GM12878 (cell line): ENCODE measurements around the gene SEL1L. TPM values are rescaled to one million over a fixed set of nuclear protein-coding genes. Genes with fewer than 3 reads are reported as not detected.
A peak's percentile ranks its signal among the peaks of the same experiment; 100 is the strongest.

Source experiments
- ATAC-seq: fragments of 200-7000 bp; cut with Tn5 transposase; 3 replicates; pipeline ENCODE4 v1.9.1; 2020; ENCODE audit warnings: mild to moderate bottlenecking, moderate library complexity
- BruUV-seq: library from RNA; stranded (reverse); fragments of 400-500 nt; replicated peaks from 2 replicates; lab custom pipeline; 2021; lab: Mats Ljungman, UMichigan
- CTCF ChIA-PET: fragments of 300-600 bp; sonication (Branson Sonifier 250); formaldehyde crosslinking; extraction: SDS; loops from one replicate; lab custom pipeline; 2021; ENCODE audit warnings: inconsistent platforms; lab: Yijun Ruan, JAX
- POLR2A ChIA-PET: fragments of 350-600 bp; formaldehyde crosslinking; extraction: SDS; loops from one replicate; lab custom pipeline; 2021; ENCODE audit warnings: inconsistent platforms; lab: Charles Lee
- RAD21 ChIA-PET: fragments of 300-600 bp; sonication (Branson Sonifier 250); formaldehyde crosslinking; loops from one replicate; lab custom pipeline; 2023; ENCODE audit warnings: antibody characterized with exemption; ENCODE audit not compliant: unreplicated experiment; lab: Charles Lee
- SMC1A ChIA-PET: fragments of 300-600 bp; sonication (Branson Sonifier 250); formaldehyde crosslinking; loops from one replicate; lab custom pipeline; 2023; ENCODE audit not compliant: unreplicated experiment, uncharacterized antibody; lab: Charles Lee
- DNase-seq: peaks from one replicate; pipeline ENCODE4 v3.0.0-alpha.2; 2011; ENCODE audit warnings: low read depth, low spot score
- FAIRE-seq: peaks from 3 replicates; lab custom pipeline; 2011; peaks lifted over from hg19 to GRCh38; lab: Jason Lieb, UNC
- H2AFZ ChIP-seq: 2 replicates; pipeline ENCODE4 v1.6.0; 2011; ENCODE audit warnings: low read depth, low read length, control low read depth; ENCODE audit not compliant: control insufficient read depth
- H3K27ac ChIP-seq: 2 replicates; pipeline ENCODE4 v1.5.1; 2011; ENCODE audit warnings: control low read depth; ENCODE audit not compliant: control insufficient read depth, insufficient read depth
- H3K27me3 ChIP-seq, 2 experiments: replicated peaks in 1 of 2; 2 replicates each; pipeline versions ENCODE4 v1.6.0 to v1.6.1; 2011; ENCODE audit warnings: low read length in 1 of 2; ENCODE audit not compliant: control insufficient read depth in 2 of 2, insufficient read depth in 2 of 2
- H3K36me3 ChIP-seq, 2 experiments: 2 replicates each; pipeline ENCODE4 v1.5.1; 2011; ENCODE audit warnings: low read length in 1 of 2; ENCODE audit not compliant: control insufficient read depth in 2 of 2, insufficient read depth in 2 of 2
- H3K4me1 ChIP-seq: 2 replicates; pipeline ENCODE4 v1.6.1; 2011; ENCODE audit warnings: mild to moderate bottlenecking, low read length, moderate library complexity, mixed read lengths; ENCODE audit not compliant: control insufficient read depth, insufficient read depth
- H3K4me2 ChIP-seq: 2 replicates; pipeline ENCODE4 v1.6.0; 2011; ENCODE audit warnings: control low read depth; ENCODE audit not compliant: control insufficient read depth, insufficient read depth
- H3K4me3 ChIP-seq: fragments of 200-600 bp; sonication (generic); 2 replicates; pipeline ENCODE4 v1.5.1; 2016
- H3K79me2 ChIP-seq: 2 replicates; pipeline ENCODE4 v1.6.0; 2011; ENCODE audit warnings: low read length; ENCODE audit not compliant: control insufficient read depth, insufficient read depth
- H3K9ac ChIP-seq: 2 replicates; pipeline ENCODE4 v1.8.0; 2011; ENCODE audit warnings: low read length, control low read depth, mixed read lengths; ENCODE audit not compliant: control insufficient read depth, insufficient read depth
- H3K9me3 ChIP-seq: replicated peaks from 3 replicates; pipeline ENCODE4 v1.5.1; 2011; ENCODE audit warnings: mild to moderate bottlenecking, low read length; ENCODE audit not compliant: control insufficient read depth, insufficient read depth
- H4K20me1 ChIP-seq: 2 replicates; pipeline ENCODE4 v1.6.0; 2011; ENCODE audit not compliant: control insufficient read depth, insufficient read depth
- REST ChIP-seq: IDR thresholded peaks from 2 replicates; pipeline ENCODE4 v1.6.1; 2012; ENCODE audit warnings: mild to moderate bottlenecking, low read depth, low read length
- SUZ12 ChIP-seq: fragments of 200-600 bp; sonication (generic); IDR thresholded peaks from one replicate; pipeline ENCODE4 v1.6.1; 2018; ENCODE audit warnings: antibody characterized with exemption, mild to moderate bottlenecking; ENCODE audit not compliant: unreplicated experiment
- TCF3 ChIP-seq: IDR thresholded peaks from 2 replicates; pipeline ENCODE4 v1.6.1; 2012; ENCODE audit warnings: low read depth, mild to moderate bottlenecking, low read length, borderline replicate concordance; ENCODE audit not compliant: insufficient read depth
- WGBS: methylation state at CpG from one replicate; pipeline ENCODE4 v1.1.6; 2016; ENCODE audit warnings: low lambda C conversion rate; ENCODE audit not compliant: insufficient replicate concordance, insufficient coverage; ENCODE audit errors: missing lambda C conversion rate; 5-methylcytosine and 5-hydroxymethylcytosine counted together
- in situ Hi-C: fragments of 300-500 bp; cut with MboI; formaldehyde crosslinking; loops from 9 replicates; pipeline ENCODE4 v1.14.3; 2018; ENCODE audit warnings: mixed read lengths
- intact Hi-C: fragments of 100-400 bp; cut with micrococcal nuclease; formaldehyde crosslinking; loops from one replicate; pipeline ENCODE4 v1.14.2; 2022; ENCODE audit not compliant: unreplicated experiment
- polyA plus RNA-seq, 11 experiments: library from polyadenylated mRNA; depleted of rRNA in 4 of 11; unstranded in 6 of 11; stranded (reverse) in 5 of 11; fragments of >200 nt; fragmentation: Nextera tagmentation in 4 of 11; fragmentation: Illumina TruSeq in 1 of 11; extraction: Ambion mirVana in 4 of 11; extraction: Trizol in 1 of 11; gene quantifications; 1 replicate in 1 of 11; 2 replicates in 10 of 11; pipeline versions ENCODE4 v1.2.1 to v1.2.3, GENCODE V29; 2011 to 2016; ENCODE audit warnings: inconsistent platforms in 2 of 11, missing spikeins in 2 of 11, low read depth in 1 of 11
- total RNA-seq, 4 experiments: library from RNA; depleted of rRNA in 3 of 4; stranded (reverse); fragments of >200 nt in 3 of 4; fragmentation: Illumina TruSeq in 1 of 4; extraction: Trizol in 1 of 4; gene quantifications; 2 replicates each; pipeline versions ENCODE4 v1.2.1 to v1.2.3, GENCODE V29; 2013 to 2021

The SEL1L gene
- total and polyA plus RNA-seq, 10 of the 15 experiments (the other 5 are each of a cell fraction or from before 2014, with no cell fraction given), result 13.4 to 57.2 (median 31.7) TPM

DNA sequence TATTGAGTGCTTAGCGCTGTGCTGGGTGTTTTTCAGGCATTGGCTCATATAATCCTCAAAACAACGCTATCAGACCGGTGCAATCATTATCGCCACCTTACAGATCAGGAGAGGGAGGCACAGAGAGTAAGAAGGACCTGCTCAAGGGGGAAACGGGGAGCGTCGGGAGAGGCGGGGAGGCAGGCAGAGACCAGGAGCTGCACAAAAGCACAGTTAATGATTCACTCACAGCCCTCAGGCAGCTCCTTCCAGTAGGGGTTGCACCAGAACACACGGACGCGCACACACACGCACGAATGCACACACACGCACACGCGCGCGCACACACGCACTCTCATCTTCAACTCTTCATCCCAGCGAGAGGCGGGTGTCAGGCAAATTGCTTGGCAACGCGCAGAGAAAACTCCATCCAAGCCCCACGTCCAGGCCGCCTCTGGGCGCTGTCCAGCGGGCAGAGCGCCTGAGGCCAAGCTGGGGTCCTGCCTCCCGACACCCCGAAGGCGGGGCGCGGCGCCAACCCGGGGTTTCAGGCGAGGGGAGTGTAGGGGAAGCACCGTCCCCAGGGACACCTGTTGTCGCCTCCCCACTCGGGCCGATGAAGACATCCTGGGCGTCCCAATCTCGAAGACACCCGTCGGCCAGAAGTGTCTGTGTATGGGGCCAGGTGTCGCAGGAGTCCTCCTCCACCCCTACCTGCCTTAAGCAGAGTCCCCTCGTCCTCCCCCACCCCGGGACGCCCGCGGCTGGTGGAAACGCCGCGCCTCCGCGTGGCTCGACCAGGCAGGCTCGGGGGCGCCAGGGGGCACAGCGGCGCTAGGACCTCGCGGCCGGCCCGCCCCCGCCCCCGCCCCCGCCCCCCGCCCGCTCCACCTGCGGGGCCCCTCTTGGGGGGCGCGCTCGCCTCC lies 98.0 kb downstream of the SEL1L start (continued):
- TF ChIP-seq REST, result peak; percentile 72

DNA sequence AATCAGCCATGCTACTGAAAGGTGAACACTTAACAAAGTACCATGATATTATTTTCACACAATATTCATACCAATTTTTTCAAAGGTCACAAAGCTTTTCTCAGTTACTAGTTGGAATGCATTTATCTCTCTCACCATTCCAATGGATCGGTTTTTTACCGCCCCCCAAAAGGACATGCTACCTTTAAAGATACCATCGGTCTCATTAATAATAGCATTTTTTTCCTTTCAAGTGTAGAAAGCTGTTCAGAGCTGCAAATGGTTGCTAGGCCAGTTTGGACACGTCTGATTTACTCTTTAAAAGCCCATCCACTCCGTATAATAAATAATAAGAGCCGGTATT lies 98.6 kb downstream of the SEL1L start:
- RAD21 ChIA-PET, result no interaction called here
- no peak for TF ChIP-seq TCF3
- peak; percentile 67 for TF ChIP-seq SUZ12
- no peak for DNase-seq
- no peaks in the 10 kb centered on the region for H3K9me3 ChIP-seq
- in situ Hi-C loops, result no loop called here
- H3K79me2 ChIP-seq, result no peaks in the 10 kb centered on the region
- H3K27me3 ChIP-seq, result peaks cover 12 to 22% of the 10 kb centered on the region in 2 experiments
- POLR2A ChIA-PET, result no interaction called here
- H3K27ac ChIP-seq, result no peak overlapping the region
- no peak overlapping the region for H3K4me3 ChIP-seq
- H2AFZ ChIP-seq, result no peak overlapping the region
- H3K36me3 ChIP-seq, result no peaks in the 10 kb centered on the region
- no peak overlapping the region for H3K4me2 ChIP-seq
- H3K9ac ChIP-seq, result no peak overlapping the region
- H4K20me1 ChIP-seq, result no peaks in the 10 kb centered on the region
- no peak for FAIRE-seq
- intact Hi-C loops, result no loop called here
- SMC1A ChIA-PET, result no interaction called here
- no TSS peak for BruUV-seq
- H3K4me1 ChIP-seq, result no peaks in the 10 kb centered on the region
- CTCF ChIA-PET, result interaction anchor here (0.6 kb wide), 1 partner anchor 124 kb away, joined by 3 read pairs; no protein-coding TSS in a partner anchor
- 31% methylated on average over 6 of the region's 6 CpGs for WGBS
- no peak for ATAC-seq
